Measurements from ENCODE around the gene KRTAP29-1. TPM values are rescaled to one million over a fixed set of nuclear protein-coding genes. Genes with fewer than 3 reads are reported as not detected.

Gene KRTAP29-1
- total RNA-seq, 1 experiment from 2014 or later, result not detected

- H3K27ac ChIP-seq, result no peak overlapping the region
- no peak for DNase-seq
- H3K4me1 ChIP-seq, result no peaks in the 10 kb centered on the region
- H3K36me3 ChIP-seq, result no peaks in the 10 kb centered on the region
- H3K27me3 ChIP-seq, result no peaks in the 10 kb centered on the region
- H3K4me3 ChIP-seq, result no peak overlapping the region
- H3K9me3 ChIP-seq (replicated peaks), result 0 out of 2 replicates have a peak, but pooled peaks cover 3% of the 10 kb centered on the region
These were observed 20.5 kb upstream of the KRTAP29-1 start for GRCh38 chr17:41322903-41323895.

GRCh38 chr17:41322094-41322902 lies 19.6 kb upstream of the KRTAP29-1 start:
- Histone ChIP-seq H3K4me1 (no peaks in the 10 kb centered on the region), H3K27ac (no peak overlapping the region), H3K9me3 (replicated peaks) (0 out of 2 replicates have a peak, but pooled peaks cover 3% of the 10 kb centered on the region), H3K4me3 (no peak overlapping the region), H3K27me3 (no peaks in the 10 kb centered on the region), H3K36me3 (no peaks in the 10 kb centered on the region)
- DNase-seq, result peak in 1 of 2 experiments; percentile 54

- 0 out of 2 replicates have a peak, but pooled peaks cover 3% of the 10 kb centered on the region for H3K9me3 ChIP-seq (replicated peaks)
- no peaks in the 10 kb centered on the region for H3K4me1 ChIP-seq
- H3K27me3 ChIP-seq, result no peaks in the 10 kb centered on the region
- H3K27ac ChIP-seq, result no peak overlapping the region
- H3K36me3 ChIP-seq, result no peaks in the 10 kb centered on the region
- DNase-seq, result no peak
- H3K4me3 ChIP-seq, result no peak overlapping the region
These were observed 15.6 kb upstream of the KRTAP29-1 start for GRCh38 chr17:41318231-41318630.

GRCh38 chr17:41315814-41316445 lies 13.3 kb upstream of the KRTAP29-1 start:
- no peak overlapping the region for H3K4me3 ChIP-seq
- H3K9me3 ChIP-seq (replicated peaks), result 0 out of 2 replicates have a peak, but pooled peaks cover 1% of the 10 kb centered on the region
- no peaks in the 10 kb centered on the region for H3K36me3 ChIP-seq
- H3K4me1 ChIP-seq, result no peaks in the 10 kb centered on the region
- no peak overlapping the region for H3K27ac ChIP-seq
- H3K27me3 ChIP-seq, result no peaks in the 10 kb centered on the region
- DNase-seq, result no peak

DNA sequence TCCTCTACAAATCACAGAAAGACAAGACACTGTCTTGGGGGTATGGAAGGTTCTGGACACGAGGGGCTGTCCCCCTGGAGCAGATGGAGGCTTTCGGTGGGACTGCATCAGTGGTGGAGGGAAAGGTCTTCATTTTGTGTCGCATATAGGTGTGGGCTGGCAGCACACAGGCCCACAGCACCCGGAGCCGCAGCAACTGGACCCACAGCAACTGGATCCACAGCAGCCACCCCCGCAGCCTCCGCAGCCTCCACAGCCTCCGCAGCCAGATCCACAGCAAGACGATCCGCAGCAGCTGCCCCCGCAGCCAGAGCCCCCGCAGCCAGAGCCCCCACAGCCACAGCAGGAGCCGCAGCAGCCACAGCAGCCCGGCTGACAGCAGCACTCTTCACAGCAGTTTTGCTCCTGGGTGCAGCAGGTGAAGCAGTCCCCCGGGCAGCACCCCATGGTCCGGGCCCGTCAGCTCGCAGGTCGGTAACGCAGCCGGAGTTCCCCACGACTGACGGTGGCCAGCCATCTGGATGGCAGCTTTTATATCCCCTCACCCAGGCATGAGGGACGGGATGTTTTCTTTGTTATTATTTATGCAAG lies 12.6 kb upstream of the KRTAP29-1 start, which contains the start of gene KRTAP17-1:
Gene KRTAP17-1, minus strand, starts transcription at position 507 of the 591 bp plus-strand sequence. Its CDS starts 60 bp downstream, at position 447.
- Histone ChIP-seq H3K4me1 (no peaks in the 10 kb centered on the region), H3K27ac (no peak within 1 kb of the TSS), H3K27me3 (no peaks in the 10 kb centered on the region), H3K9me3 (replicated peaks) (no peaks in the 10 kb centered on the region), H3K36me3 (no peaks in the 10 kb centered on the region), H3K4me3 (no peak within 1 kb of the TSS)
- DNase-seq, result no peak

DNA sequence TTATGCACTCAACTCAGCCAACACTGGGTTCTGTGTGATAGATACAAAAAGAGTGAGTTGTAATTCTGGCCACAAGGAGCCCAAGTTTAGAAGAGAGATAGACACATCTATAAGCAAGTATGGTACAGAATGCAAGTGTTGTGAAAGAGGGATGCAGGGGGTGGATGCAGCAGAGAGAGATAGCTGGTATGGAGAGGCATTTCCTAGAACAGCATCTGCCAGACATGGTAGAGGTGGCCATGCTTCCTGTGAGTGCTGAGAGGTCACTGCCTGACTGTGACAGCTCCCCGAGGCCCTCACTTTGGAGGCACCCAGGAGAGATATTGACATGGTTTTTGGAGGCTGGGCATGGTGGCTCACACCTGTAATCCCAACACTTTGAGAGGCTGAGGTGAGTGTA lies 8.5 kb upstream of the KRTAP29-1 start:
- Histone ChIP-seq H3K27ac (no peak overlapping the region), H3K9me3 (replicated peaks) (no peaks in the 10 kb centered on the region), H3K27me3 (no peaks in the 10 kb centered on the region), H3K4me3 (no peak overlapping the region), H3K36me3 (no peaks in the 10 kb centered on the region), H3K4me1 (peaks cover 17% of the 10 kb centered on the region)
- DNase-seq, result no peak

DNA sequence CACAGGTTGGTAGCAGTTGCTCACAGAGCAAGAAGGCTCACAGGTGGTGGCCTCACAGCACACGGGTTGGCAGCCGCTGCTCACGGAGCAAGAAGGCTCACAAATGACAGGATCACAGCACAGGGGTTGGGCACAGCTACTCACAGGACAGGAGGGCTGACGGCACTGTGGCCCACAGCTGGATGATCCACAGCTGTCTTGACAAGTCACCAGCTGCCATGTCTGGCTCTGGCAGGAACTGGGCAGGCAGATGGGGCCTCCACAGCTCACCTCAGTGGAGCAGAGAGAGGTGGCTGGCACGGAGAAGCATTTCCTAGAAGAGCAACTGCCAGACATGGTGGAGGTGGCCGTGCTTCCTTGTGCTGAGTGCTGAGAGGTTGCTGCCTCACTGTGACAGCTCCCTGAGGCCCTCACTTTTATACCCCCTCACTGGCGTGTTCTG lies 6.3 kb upstream of the KRTAP29-1 start, which contains the start of gene KRTAP16-1:
Gene KRTAP16-1, minus strand, starts transcription at position 392 of the 442 bp plus-strand sequence. Its CDS starts 56 bp downstream, at position 336.
- Histone ChIP-seq H3K4me1 (peaks cover 17% of the 10 kb centered on the region), H3K36me3 (no peaks in the 10 kb centered on the region), H3K9me3 (replicated peaks) (no peaks in the 10 kb centered on the region), H3K27me3 (no peaks in the 10 kb centered on the region), H3K4me3 (no peak within 1 kb of the TSS), H3K27ac (peak within 1 kb of the TSS; percentile 14; the same call in 1 of the 2 replicates)
- DNase-seq, result peak in 1 of 2 experiments; percentile 20

DNA sequence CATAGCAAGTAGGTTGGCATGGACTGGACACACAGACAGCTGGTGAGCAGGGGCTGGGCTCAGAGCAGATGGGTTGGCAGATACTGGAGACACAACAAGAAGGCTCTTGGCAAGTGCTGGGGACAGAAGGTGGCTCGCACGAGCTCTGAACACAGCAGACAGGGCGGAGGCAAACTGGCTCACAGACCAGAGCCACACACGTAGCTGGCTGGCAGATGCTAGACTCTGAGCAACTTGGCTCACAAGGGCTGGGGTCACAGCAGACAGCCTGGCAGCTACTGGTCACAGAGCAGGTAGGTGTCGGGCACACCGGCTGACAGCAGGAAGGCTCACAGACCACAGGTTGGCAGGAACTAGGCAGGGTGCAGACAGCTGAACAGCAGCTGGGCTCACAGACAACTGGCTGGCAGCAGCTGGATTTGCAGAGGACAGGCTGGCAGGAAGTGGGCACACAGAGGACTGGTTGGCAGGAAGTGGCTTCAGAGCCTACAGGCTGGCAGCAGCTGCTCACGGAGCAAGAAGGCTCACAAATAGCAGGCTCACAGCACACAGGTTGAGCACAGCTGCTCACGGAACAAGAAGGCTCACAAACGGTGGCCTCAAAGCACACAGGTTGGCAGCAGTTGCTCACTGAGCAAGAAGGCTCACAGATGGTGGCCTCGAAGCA lies 5.7 kb upstream of the KRTAP29-1 start:
- DNase-seq, result peak; percentile 33 to 47
- no peaks in the 10 kb centered on the region for H3K36me3 ChIP-seq
- no peaks in the 10 kb centered on the region for H3K9me3 ChIP-seq (replicated peaks)
- H3K27ac ChIP-seq, result peak overlapping the region; percentile 14; the same call in 1 of the 2 replicates
- H3K4me1 ChIP-seq, result peaks cover 17% of the 10 kb centered on the region
- no peak overlapping the region for H3K4me3 ChIP-seq
- no peaks in the 10 kb centered on the region for H3K27me3 ChIP-seq

DNA sequence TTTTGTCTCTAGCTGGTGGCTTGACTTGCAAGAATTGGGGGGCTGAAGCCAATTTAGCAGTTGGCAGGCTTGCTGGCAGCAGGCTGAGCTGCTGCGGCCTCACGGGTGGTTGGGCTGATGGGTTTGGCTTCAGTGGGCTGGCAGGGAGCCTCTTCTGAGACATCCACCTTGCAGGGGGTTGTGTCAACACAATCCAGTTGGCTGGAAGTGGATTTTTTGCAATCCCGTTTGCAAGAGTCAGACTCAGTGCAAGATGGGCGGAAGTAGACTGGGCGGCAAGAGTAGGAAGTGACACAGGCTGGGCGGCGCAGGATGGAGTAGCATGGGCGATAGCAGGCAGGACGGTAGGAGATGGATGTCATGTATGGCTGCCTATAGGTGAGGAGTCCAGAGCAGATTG lies 5.0 kb upstream of the KRTAP29-1 start:
- no peak for DNase-seq

GRCh38 chr17:41304091-41304490 lies 1.4 kb upstream of the KRTAP29-1 start:
- Histone ChIP-seq H3K4me1 (peaks cover 15% of the 10 kb centered on the region), H3K4me3 (no peak overlapping the region), H3K27me3 (no peaks in the 10 kb centered on the region)

More for the DNA sequence above, 5.0 kb upstream of the KRTAP29-1 start:
- Histone ChIP-seq H3K27me3 (no peaks in the 10 kb centered on the region), H3K4me3 (no peak overlapping the region), H3K9me3 (replicated peaks) (no peaks in the 10 kb centered on the region), H3K27ac (no peak overlapping the region), H3K4me1 (peaks cover 17% of the 10 kb centered on the region), H3K36me3 (no peaks in the 10 kb centered on the region)

DNA sequence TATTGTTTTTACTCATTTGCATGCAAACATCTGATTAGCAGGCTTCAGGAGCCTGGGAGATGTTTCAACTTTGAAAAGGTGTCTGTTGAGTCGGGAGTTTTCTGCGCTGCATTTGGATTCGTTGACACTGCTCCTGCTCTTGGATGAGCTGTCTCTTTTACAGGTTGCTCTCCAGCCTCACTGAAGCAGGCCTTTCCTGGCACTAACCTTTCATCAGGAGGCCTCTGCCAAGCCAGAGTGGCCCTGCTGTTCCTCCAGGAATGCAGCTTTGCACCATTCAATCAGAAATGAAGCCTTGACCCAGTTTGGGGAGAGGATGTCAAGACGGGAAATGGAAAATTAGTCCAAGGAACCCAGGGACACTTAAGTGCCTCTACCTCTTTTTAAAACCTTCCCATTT lies 330 bp upstream of the KRTAP29-1 start:
- H3K4me1 ChIP-seq, result peaks cover 4% of the 10 kb centered on the region
- no peak for DNase-seq
- no peaks in the 10 kb centered on the region for H3K9me3 ChIP-seq (replicated peaks)
- H3K27ac ChIP-seq, result no peak overlapping the region
- no peaks in the 10 kb centered on the region for H3K27me3 ChIP-seq
- no peak overlapping the region for H3K4me3 ChIP-seq
- H3K36me3 ChIP-seq, result no peaks in the 10 kb centered on the region

More at GRCh38 chr17:41304091-41304490, 1.4 kb upstream of the KRTAP29-1 start:
- H3K9me3 ChIP-seq (replicated peaks), result no peaks in the 10 kb centered on the region
- DNase-seq, result no peak
- no peaks in the 10 kb centered on the region for H3K36me3 ChIP-seq
- no peak overlapping the region for H3K27ac ChIP-seq

- H3K27ac ChIP-seq, result no peak overlapping the region
- H3K36me3 ChIP-seq, result no peaks in the 10 kb centered on the region
- no peaks in the 10 kb centered on the region for H3K4me1 ChIP-seq
- no peak overlapping the region for H3K4me3 ChIP-seq
- no peaks in the 10 kb centered on the region for H3K27me3 ChIP-seq
- no peak for DNase-seq
- H3K9me3 ChIP-seq (replicated peaks), result no peaks in the 10 kb centered on the region
These were observed 1.4 kb downstream of the KRTAP29-1 start for GRCh38 chr17:41301204-41301790.

DNA sequence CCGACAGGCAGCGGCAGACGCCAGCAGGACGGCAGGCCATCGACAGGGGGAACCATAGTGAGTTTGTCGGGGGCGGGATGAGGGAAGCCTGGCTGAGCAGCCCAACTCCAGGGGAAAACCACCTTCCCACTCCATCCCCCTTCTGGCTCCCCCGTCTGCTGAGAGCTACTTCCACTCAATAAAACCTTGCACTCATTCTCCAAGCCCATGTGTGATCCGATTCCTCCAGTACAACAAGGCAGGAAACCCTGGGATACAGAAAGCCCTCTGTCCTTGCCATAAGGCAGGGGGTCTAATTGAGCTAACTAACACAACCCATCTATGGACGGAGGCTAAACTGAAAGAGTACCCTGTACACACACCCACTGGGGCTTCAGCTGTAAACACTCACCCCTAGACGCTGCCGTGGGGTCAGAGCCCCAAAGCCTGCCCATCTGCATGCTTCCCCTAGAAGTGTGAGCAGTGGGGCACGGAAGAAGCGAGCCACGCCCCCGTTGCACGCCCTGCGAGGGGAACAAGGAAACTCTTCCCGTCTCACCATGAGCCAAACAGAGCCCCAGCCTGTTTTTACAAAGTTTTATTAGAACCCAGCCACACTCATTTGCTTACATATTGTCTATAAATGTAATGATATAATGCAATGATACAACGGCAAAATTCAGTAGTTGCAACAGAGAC lies 4.1 kb downstream of the KRTAP29-1 start:
- Histone ChIP-seq H3K9me3 (replicated peaks) (no peaks in the 10 kb centered on the region), H3K36me3 (no peaks in the 10 kb centered on the region), H3K27me3 (no peaks in the 10 kb centered on the region), H3K4me3 (no peak overlapping the region), H3K27ac (no peak overlapping the region), H3K4me1 (no peaks in the 10 kb centered on the region)
- DNase-seq, result no peak
